ENCODE results near the gene LZTS3. TPM values are rescaled to one million over a fixed set of nuclear protein-coding genes. Genes with fewer than 3 reads are reported as not detected.

Gene LZTS3
- total RNA-seq, 3 donors from 2014 or later (not counting 1 experiment from before 2014, with no cell fraction given), result 3.1 to 4.6 (median 3.3) TPM

- Mint-ChIP-seq H3K27ac (no peak overlapping the region), H3K36me3 (no peaks in the 10 kb centered on the region), H3K4me1 (peaks cover 0 to 9% of the 10 kb centered on the region in 2 donors), H3K27me3 (ENCODE audit: low read depth in 2 of 2) (no peaks in the 10 kb centered on the region), H3K9me3 (no peaks in the 10 kb centered on the region), H3K4me3 (no peak overlapping the region)
- no peak for TF ChIP-seq CTCF (IDR thresholded peaks at IDR 0.05)
- 97% methylated on average over 14 of the region's 14 CpGs for WGBS (ENCODE audit: insufficient coverage)
- Histone ChIP-seq H3K36me3 (ENCODE audit: control insufficient read depth, insufficient read depth, low read length) (peaks cover 72% of the 10 kb centered on the region), H3K9me3 (ENCODE audit: control insufficient read depth, insufficient read depth, low read length) (no peaks in the 10 kb centered on the region), H3K27ac (ENCODE audit: low read length) (no peak overlapping the region), H3K27me3 (ENCODE audit: control insufficient read depth, insufficient read depth, low read length) (no peaks in the 10 kb centered on the region), H3K4me1 (ENCODE audit: control insufficient read depth, insufficient read depth, low read length) (no peaks in the 10 kb centered on the region), H3K4me3 (ENCODE audit: low read length) (no peak overlapping the region)
- DNase-seq, result no peak
- intact Hi-C loops (cut with micrococcal nuclease), result no loop called here
- ATAC-seq, result no peak
These were observed 20.7 kb upstream of the LZTS3 start for GRCh38 chr20:3193806-3194616.

- H3K9me3 Mint-ChIP-seq, result no peaks in the 10 kb centered on the region
- H3K4me3 ChIP-seq (ENCODE audit: low read length), result no peak overlapping the region
- H3K4me3 Mint-ChIP-seq, result no peak overlapping the region
- DNase-seq, result no peak
- peaks cover 68% of the 10 kb centered on the region for H3K36me3 ChIP-seq (ENCODE audit: control insufficient read depth, insufficient read depth, low read length)
- H3K27ac Mint-ChIP-seq, result no peak overlapping the region
- H3K27ac ChIP-seq (ENCODE audit: low read length), result no peak overlapping the region
- H3K4me1 Mint-ChIP-seq, result peaks cover 0 to 9% of the 10 kb centered on the region in 2 donors
- H3K36me3 Mint-ChIP-seq, result no peaks in the 10 kb centered on the region
- no peaks in the 10 kb centered on the region for H3K9me3 ChIP-seq (ENCODE audit: control insufficient read depth, insufficient read depth, low read length)
- no peaks in the 10 kb centered on the region for H3K4me1 ChIP-seq (ENCODE audit: control insufficient read depth, insufficient read depth, low read length)
- TF ChIP-seq CTCF (IDR thresholded peaks at IDR 0.05), result no peak
- no peaks in the 10 kb centered on the region for H3K27me3 Mint-ChIP-seq (ENCODE audit: low read depth in 2 of 2)
- H3K27me3 ChIP-seq (ENCODE audit: control insufficient read depth, insufficient read depth, low read length), result no peaks in the 10 kb centered on the region
- ATAC-seq, result no peak
- intact Hi-C loops (cut with micrococcal nuclease), result no loop called here
- 96% methylated on average over 18 of the region's 18 CpGs for WGBS (ENCODE audit: insufficient coverage)
These were observed 19.1 kb upstream of the LZTS3 start for GRCh38 chr20:3192226-3193015.

GRCh38 chr20:3190681-3191111, 17.3 kb upstream of the LZTS3 start:
- H3K9me3 ChIP-seq (ENCODE audit: control insufficient read depth, insufficient read depth, low read length), result no peaks in the 10 kb centered on the region
- Mint-ChIP-seq H3K9me3 (no peaks in the 10 kb centered on the region), H3K36me3 (no peaks in the 10 kb centered on the region), H3K27me3 (ENCODE audit: low read depth in 2 of 2) (no peaks in the 10 kb centered on the region), H3K4me1 (peaks cover 0 to 4% of the 10 kb centered on the region in 2 donors), H3K27ac (no peak overlapping the region), H3K4me3 (no peak overlapping the region)
- DNase-seq (no peak), ATAC-seq (no peak)
- no peaks in the 10 kb centered on the region for H3K27me3 ChIP-seq (ENCODE audit: control insufficient read depth, insufficient read depth, low read length)
- 96% methylated on average over 14 of the region's 14 CpGs for WGBS (ENCODE audit: insufficient coverage)
- intact Hi-C loops (cut with micrococcal nuclease), result no loop called here
- H3K4me3 ChIP-seq (ENCODE audit: low read length), result no peak overlapping the region
- H3K4me1 ChIP-seq (ENCODE audit: control insufficient read depth, insufficient read depth, low read length), result no peaks in the 10 kb centered on the region
- peaks cover 60% of the 10 kb centered on the region for H3K36me3 ChIP-seq (ENCODE audit: control insufficient read depth, insufficient read depth, low read length)
- no peak overlapping the region for H3K27ac ChIP-seq (ENCODE audit: low read length)
- TF ChIP-seq CTCF (IDR thresholded peaks at IDR 0.05), result no peak
